ENCODE data around the gene MAP3K1.

- TF ChIP-seq ZNF512 (tag; IDR thresholded peaks at IDR 0.05): no peak
- TF ChIP-seq RAD51 (IDR thresholded peaks at IDR 0.05; ENCODE audit: borderline replicate concordance, low read depth): no peak
- TF ChIP-seq ZNF561 (CRISPR knock-in tag; conservative IDR thresholded peaks at IDR 0.05): no peak
- TF ChIP-seq USF2 (CRISPR knock-in tag; IDR thresholded peaks at IDR 0.05): no peak
- no peak for TF ChIP-seq PRPF4 (IDR thresholded peaks at IDR 0.05; ENCODE audit: insufficient read depth, low read depth, low read length, poor library complexity, severe bottlenecking)
- TF ChIP-seq PREB (CRISPR knock-in tag; IDR thresholded peaks at IDR 0.05): no peak
- TF ChIP-seq POU5F1 (IDR thresholded peaks at IDR 0.05; ENCODE audit: borderline replicate concordance, low read depth, low read length, partially characterized antibody): no peak
- no peak for TF ChIP-seq STAG1 (CRISPR knock-in tag; IDR thresholded peaks at IDR 0.05; ENCODE audit: borderline replicate concordance)
- no peak for TF ChIP-seq ZMIZ1 (IDR thresholded peaks at IDR 0.05; ENCODE audit: low read depth in 2 of 2, low read length in 2 of 2)
- TF ChIP-seq, protein P1, sequence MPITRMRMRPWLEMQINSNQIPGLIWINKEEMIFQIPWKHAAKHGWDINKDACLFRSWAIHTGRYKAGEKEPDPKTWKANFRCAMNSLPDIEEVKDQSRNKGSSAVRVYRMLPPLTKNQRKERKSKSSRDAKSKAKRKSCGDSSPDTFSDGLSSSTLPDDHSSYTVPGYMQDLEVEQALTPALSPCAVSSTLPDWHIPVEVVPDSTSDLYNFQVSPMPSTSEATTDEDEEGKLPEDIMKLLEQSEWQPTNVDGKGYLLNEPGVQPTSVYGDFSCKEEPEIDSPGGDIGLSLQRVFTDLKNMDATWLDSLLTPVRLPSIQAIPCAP (CRISPR knock-in tag; IDR thresholded peaks at IDR 0.05; ENCODE audit: borderline replicate concordance): no peak
- no peak for TF ChIP-seq CTCF (IDR thresholded peaks at IDR 0.05 in 2 of 3, conservative IDR thresholded peaks at IDR 0.05 in 1 of 3; ENCODE audit: insufficient read depth in 2 of 3, low read depth in 1 of 3, low read length in 3 of 3)
- TF ChIP-seq TGIF2 (CRISPR knock-in tag; IDR thresholded peaks at IDR 0.05): no peak
- TF ChIP-seq ZBTB12 (CRISPR knock-in tag; IDR thresholded peaks at IDR 0.05): no peak
- TF ChIP-seq SMARCC2 (IDR thresholded peaks at IDR 0.05; ENCODE audit: low read depth): no peak
Measured at GRCh38 chr5:56802205-56802604, 13.1 kb upstream of the MAP3K1 start.
